ENCODE data around the gene LEFTY1.
A peak's percentile ranks its signal among the peaks of the same experiment; 100 is the strongest.

LEFTY1 gene

DNA sequence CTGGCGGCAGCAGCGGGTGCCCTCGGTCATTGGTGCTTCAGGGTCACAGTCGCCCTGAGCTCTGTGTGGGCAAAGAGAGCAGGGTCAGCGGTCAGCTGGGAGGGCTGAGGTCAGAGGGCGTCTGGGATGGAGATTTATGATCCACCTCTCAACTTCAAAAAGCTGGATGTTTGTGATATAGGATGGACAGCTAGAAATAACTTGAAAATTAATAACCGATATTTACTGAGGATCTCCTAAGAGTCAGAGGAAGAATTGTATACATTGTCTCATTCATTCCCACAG is 2.0 kb downstream of the LEFTY1 start:
- DNase-seq: no peak

- no peak for DNase-seq
These were observed 2.6 kb downstream of the LEFTY1 start for GRCh38 chr1:225886159-225887029.

GRCh38 chr1:225885336-225885735 is 3.6 kb downstream of the LEFTY1 start:
- DNase-seq: no peak

GRCh38 chr1:225883616-225884265 is 5.2 kb downstream of the LEFTY1 start:
- no peak for DNase-seq

DNA sequence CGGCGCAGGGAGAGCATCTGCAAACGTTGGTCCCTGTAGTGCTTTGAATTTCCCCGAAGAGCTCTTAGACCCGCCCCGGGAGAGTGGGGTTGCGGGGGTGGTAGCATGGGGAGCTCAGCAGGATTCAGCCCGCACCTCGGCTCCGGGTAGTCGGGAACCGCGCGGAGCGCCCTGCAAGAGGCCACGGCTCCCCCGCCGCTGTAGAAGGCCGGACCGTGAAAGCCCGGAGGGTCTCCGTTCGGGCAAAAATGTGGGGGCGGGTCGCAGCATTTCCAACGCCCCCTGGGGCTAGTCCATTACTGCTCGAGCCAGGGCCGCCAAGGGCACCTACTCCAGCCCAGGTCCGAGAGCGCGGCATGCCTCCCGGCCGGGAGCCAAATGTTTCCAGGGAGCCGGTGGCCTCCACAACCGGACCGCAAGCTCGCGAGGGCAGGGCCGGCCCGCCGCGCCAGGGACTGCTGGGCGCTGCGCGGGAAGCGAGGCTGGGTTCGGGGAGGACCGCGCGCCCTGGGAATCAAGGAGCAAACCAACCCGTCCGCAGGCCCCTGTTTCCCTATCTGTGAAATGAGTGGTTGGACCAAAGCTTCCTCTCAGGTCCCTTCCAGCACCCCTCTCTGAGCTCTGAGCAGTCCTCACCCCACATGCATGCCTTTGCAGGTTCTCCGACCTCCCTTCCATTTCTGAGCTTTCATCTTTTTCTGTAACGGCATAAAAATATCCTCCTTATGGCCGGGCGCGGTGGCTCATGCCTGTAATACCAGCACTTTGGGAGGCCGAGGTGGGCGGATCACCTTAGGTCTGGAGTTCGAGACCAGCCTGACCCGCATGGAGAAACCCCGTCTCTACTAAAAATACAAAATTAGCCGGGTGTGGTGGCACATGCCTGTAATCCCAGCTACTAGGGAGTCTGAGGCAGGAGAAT is 6.0 kb downstream of the LEFTY1 start:
- DNase-seq: peak; percentile 44 to 52

GRCh38 chr1:225881959-225882693 is 6.8 kb downstream of the LEFTY1 start, which contains the start of gene TMEM63A:
Gene TMEM63A (minus strand): TSS chr1:225882380. CDS start chr1:225877580, 4,800 bp downstream.
- peak; percentile 81 to 88 for DNase-seq

- no peak for DNase-seq
These were observed 7.6 kb downstream of the LEFTY1 start for GRCh38 chr1:225881081-225881958.

DNA sequence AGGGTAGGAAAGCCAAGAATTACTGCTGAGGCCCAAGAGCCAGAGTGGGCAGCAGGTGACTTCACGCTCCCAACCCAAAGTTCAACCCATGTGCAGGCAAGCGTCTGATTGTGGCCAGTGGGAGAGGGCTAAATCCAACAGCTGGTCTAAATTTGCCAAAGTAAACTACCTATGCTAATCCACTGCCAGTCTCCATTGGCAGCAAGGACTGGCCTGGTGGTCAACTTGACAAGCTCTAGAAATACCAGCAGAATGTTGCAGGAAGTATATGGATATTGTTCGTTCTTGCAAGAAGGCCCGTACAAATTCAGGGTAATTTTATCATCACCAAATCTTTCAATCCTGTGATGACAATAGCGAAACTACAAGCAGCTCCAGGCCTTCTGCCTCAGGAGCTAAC is 8.3 kb downstream of the LEFTY1 start:
- no peak for DNase-seq

DNA sequence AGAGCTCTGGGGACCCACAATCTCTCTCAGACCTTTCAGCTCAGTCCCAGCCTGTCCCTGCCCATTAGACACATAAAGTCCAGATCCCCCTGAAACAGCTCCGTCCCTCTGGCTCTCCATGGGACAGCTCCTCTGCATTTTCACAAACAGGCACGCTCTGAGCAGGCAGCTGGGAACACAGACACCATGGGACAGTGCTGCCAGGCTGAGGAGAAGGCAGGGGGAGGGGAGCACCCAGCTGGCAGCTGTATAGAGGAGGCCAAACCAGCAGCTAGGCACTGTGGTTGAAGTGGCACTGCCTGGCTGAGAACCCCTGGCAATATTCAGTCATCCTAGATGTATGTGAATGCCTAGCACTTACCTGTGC is 8.7 kb downstream of the LEFTY1 start:
- DNase-seq: no peak

GRCh38 chr1:225879521-225880221 is 9.3 kb downstream of the LEFTY1 start:
- peak in 1 of 2 experiments; percentile 10 for DNase-seq

DNA sequence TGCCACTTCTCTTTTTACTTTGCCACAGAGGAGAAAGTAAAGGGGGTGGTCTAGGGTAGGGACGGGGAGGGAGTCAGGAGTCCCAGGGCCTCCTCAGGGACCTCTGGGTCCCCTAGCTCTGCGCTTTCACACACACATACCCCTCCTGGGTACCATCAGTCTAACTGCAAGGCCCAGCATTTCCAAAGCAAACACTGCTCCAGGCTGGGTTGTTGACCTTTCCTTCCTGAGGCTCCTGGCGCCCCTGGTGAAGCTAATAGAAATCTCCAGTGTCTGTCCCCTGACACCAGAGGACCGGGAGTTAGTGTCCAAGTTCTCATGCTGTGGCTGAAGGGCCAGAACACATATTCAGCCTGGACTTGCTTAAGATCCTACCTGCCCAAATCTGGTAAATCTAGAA is 10.7 kb downstream of the LEFTY1 start:
- no peak for DNase-seq

GRCh38 chr1:225877580-225877979 is 11.4 kb downstream of the LEFTY1 start:
- DNase-seq: peak; percentile 46 to 48

DNA sequence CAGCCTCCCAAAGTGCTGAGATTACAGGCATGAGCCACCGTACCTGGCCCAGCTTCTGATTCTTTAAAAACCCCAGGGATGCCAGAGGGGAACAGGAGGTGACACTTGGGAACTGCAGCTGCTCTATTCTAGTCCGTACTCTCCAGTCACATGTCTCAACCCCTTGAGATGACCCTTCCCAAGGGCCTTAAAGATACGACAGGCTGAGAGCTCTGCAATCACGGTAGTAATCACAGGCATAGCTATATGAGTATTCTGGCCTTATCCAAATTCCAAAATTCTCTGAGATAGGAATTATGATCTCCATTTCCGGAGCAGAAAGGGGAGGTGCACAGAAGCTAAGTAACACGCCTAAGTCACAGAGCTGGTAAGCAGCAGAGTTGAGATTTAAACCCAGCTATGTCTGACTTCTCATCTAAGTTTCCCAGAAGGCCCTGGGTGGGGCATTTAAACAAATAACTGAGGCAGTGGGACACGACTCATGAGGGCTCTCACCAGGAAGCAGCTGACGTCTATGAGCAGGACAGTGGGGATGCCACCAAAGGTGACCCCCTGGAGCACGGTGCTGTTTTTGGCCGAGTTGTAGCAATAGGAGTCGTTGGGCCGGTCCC is 11.9 kb downstream of the LEFTY1 start:
- DNase-seq: no peak

DNA sequence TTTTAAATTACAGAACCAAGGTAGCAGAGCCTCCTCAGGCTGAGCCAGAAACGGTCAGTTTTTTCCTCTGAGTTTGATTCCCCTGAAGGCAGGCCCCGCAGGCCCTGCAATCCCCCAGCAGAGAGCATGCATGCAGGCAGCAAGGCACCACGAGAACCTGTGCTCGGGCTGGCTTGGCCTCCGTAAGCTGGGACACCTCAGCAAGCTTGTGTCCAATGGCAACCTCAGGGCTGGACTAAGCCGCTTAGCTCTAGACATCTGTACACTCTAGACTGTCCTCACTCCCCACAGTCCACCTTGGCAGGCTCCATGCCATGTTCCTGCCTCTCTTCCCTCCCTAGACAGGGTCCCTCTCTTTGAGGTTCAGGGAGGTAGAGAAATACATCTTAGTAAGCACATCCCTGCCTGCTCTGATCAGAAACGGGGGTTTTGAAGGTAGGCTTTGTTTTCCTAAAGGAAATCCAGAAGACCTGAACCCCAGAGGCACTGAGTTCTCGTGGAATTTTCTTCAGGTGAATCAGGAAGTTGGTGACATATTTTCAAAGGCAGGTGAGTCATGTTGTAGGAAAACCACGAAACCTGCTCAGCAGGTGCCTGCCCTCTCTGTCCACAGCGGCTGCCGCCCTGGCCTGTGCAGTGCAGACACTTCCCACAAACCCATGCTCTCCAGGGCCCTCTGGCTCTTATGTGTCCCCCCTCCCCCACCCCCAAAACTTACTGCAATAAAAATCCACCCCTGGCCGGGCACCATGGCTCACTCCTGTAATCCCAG is 13.7 kb downstream of the LEFTY1 start:
- DNase-seq: no peak

DNA sequence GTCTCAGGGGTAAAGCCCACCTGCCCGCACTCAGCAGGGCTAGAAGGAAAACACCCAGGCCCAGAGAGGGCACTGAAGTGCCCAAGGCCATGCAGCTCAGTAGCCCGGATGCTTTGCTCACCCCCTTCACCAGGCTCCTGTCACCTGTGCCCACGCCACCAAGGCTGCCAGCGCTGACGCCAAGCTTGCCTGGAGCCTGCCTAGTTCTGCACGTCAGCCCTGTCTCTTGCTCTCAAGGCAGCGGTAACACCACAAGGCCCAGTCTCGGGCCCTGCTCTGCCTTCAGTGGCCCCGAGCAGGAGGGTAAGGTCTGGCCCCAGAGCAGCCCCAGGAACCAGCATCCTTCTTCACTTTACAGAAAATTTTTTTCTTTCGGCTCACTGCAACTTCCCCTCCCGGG is 14.5 kb downstream of the LEFTY1 start:
- no peak for DNase-seq

GRCh38 chr1:225873281-225873850 is 15.6 kb downstream of the LEFTY1 start:
- no peak for DNase-seq

DNA sequence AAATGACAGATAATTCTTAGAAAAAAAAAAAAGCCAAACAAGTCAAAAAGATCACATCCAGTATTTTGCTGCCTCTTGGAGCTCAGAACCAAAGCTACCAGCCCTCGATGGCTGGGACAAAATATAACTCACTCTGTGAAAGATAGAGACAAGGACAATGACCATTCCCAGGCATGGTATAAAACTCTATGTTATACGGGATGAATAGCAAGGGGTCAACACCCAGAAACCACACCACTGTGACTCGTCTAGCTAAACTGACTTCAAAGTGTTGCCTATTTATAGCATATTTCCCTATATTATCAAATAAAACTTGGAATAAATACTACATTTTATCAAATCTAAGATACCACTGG is 16.9 kb downstream of the LEFTY1 start:
- no peak for DNase-seq

DNA sequence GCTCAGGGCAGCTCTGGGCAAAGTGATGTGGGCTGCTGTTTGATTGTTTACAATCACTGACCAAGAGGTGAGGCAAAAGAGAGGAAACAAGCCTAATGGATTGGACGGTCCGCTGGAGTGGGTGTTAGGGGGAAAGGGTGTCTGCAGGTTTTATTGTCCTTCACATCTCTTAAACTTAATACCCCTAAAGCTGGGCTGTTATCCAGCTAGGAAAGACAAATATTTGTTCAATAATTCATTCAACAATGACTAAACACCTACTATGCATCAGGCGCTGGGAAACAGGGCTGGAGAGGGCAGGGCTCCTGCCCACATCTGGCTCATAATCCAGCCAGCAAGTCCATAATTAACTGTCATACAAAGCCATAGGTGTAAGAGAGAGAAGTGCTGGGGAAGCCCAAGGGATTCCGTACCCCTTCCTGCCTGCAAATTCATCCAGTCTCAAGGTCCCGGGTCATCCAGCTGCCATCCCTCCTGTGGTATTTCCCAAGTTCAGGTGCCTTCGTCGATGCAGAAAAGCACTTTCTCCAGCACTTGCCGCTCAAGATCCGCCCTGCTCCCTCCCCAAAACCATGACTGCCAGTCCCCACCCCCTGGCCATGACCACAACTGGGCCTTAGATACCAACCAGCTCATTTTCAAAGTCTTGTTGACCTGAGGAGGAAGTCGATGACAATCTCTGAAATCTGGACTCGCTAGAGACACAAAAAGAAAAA is 17.4 kb downstream of the LEFTY1 start:
- DNase-seq: no peak

DNA sequence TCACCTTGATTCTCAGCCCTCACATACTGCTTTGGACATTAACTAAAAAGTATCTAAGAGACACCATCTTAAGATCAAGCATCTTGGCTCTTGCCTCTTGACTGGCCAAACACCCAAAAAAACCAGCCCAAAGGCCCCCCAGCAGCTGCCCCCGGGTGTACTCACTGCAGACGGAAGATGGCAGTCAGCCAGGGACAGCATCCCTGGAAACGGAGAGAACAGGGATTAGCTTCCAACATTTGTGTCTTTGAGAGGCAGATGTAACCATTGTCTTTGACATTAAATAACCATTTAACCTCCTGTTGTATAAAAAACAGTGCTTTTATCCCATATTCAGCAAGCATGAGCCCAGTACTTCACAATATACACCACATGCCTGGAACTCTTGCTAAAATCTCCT is 18.0 kb downstream of the LEFTY1 start:
- DNase-seq: no peak

Data from Kasumi-1 (cell line).